Urinary bladder (tissue), 4 donors: ENCODE results near the gene LRRC18. TPM values are rescaled to one million over a fixed set of nuclear protein-coding genes. Genes with fewer than 3 reads are reported as not detected.

ENCODE experiments used
- DNase-seq: peaks from one replicate; pipeline ENCODE4 v3.0.0-alpha.2; 2015; ENCODE audit errors: extremely low spot score
- H3K27ac ChIP-seq: one replicate; pipeline ENCODE4 v1.5.1; 2013; ENCODE audit warnings: low read depth, mild to moderate bottlenecking, moderate library complexity
- H3K36me3 ChIP-seq: one replicate; pipeline ENCODE4 v1.6.1; 2013; ENCODE audit warnings: mild to moderate bottlenecking, moderate library complexity; ENCODE audit not compliant: insufficient read depth
- H3K4me1 ChIP-seq: one replicate; pipeline ENCODE4 v1.6.1; 2013; ENCODE audit warnings: mild to moderate bottlenecking, moderate library complexity; ENCODE audit not compliant: insufficient read depth
- H3K4me3 ChIP-seq: one replicate; pipeline ENCODE4 v1.5.1; 2013; ENCODE audit warnings: low read depth, low read length
- WGBS: extraction: QIAGEN DNeasy Blood & Tissue Kit; methylation state at CpG from one replicate; pipeline ENCODE4 v1.1.7; 2013; 5-methylcytosine and 5-hydroxymethylcytosine counted together
- polyA plus RNA-seq: library from polyadenylated mRNA; stranded (reverse); fragments of 200-250 nt; gene quantifications from one replicate; pipeline ENCODE4 v1.2.3, GENCODE V29; 2013
- total RNA-seq: library from RNA; depleted of rRNA; stranded (reverse); fragments of >200 nt; gene quantifications from one replicate; pipeline ENCODE4 v1.2.3, GENCODE V29; 2014
- donor health status: healthy with polysubstance abuse.
- donor health status: healthy.

Gene LRRC18
- total and polyA plus RNA-seq, 2 donors = 0.32 to 0.47 TPM

- Histone ChIP-seq H3K27ac (no peak overlapping the region), H3K36me3 (no peaks in the 10 kb centered on the region), H3K4me3 (no peak overlapping the region), H3K4me1 (no peaks in the 10 kb centered on the region)
- no peak for DNase-seq
- 75% methylated on average over 1 of the region's 1 CpG for whole genome bisulfite sequencing
These were observed 19.1 kb upstream of the LRRC18 start for GRCh38 chr10:48958598-48959190.

GRCh38 chr10:48957361-48958151 lies 17.9 kb upstream of the LRRC18 start:
- no peak for DNase-seq
- WGBS = 93% methylated on average over 16 of the region's 16 CpGs
- no peak overlapping the region for H3K4me3 ChIP-seq
- no peaks in the 10 kb centered on the region for H3K36me3 ChIP-seq
- H3K27ac ChIP-seq = no peak overlapping the region
- H3K4me1 ChIP-seq = no peaks in the 10 kb centered on the region

- H3K4me1 ChIP-seq = no peaks in the 10 kb centered on the region
- 86% methylated on average over 7 of the region's 7 CpGs for WGBS
- no peaks in the 10 kb centered on the region for H3K36me3 ChIP-seq
- no peak for DNase-seq
- no peak overlapping the region for H3K27ac ChIP-seq
- no peak overlapping the region for H3K4me3 ChIP-seq
These were observed 12.1 kb upstream of the LRRC18 start for GRCh38 chr10:48951707-48952106.

GRCh38 chr10:48948470-48949037 lies 8.9 kb upstream of the LRRC18 start:
- Histone ChIP-seq H3K4me1 (no peaks in the 10 kb centered on the region), H3K27ac (no peak overlapping the region), H3K4me3 (no peak overlapping the region), H3K36me3 (no peaks in the 10 kb centered on the region)
- no peak for DNase-seq
- 86% methylated on average over 2 of the region's 2 CpGs for WGBS

GRCh38 chr10:48947690-48948469 lies 8.2 kb upstream of the LRRC18 start:
- Histone ChIP-seq H3K36me3 (no peaks in the 10 kb centered on the region), H3K4me1 (no peaks in the 10 kb centered on the region), H3K27ac (no peak overlapping the region), H3K4me3 (no peak overlapping the region)
- WGBS = 69% methylated on average over 10 of the region's 10 CpGs
- no peak for DNase-seq

- H3K4me3 ChIP-seq = no peak overlapping the region
- no peak for DNase-seq
- no peaks in the 10 kb centered on the region for H3K36me3 ChIP-seq
- 80% methylated on average over 12 of the region's 12 CpGs for WGBS
- no peaks in the 10 kb centered on the region for H3K4me1 ChIP-seq
- no peak overlapping the region for H3K27ac ChIP-seq
These were observed 7.4 kb upstream of the LRRC18 start for GRCh38 chr10:48946891-48947500.

GRCh38 chr10:48946332-48946731 lies 6.7 kb upstream of the LRRC18 start:
- 86% methylated on average over 5 of the region's 5 CpGs for WGBS
- H3K4me1 ChIP-seq = no peaks in the 10 kb centered on the region
- no peak for DNase-seq

GRCh38 chr10:48945441-48946130 lies 5.9 kb upstream of the LRRC18 start:
- no peak for DNase-seq
- WGBS = 63% methylated on average over 6 of the region's 6 CpGs
- Histone ChIP-seq H3K36me3 (no peaks in the 10 kb centered on the region), H3K4me3 (no peak overlapping the region), H3K27ac (no peak overlapping the region), H3K4me1 (no peaks in the 10 kb centered on the region)

More at GRCh38 chr10:48946332-48946731, 6.7 kb upstream of the LRRC18 start:
- no peaks in the 10 kb centered on the region for H3K36me3 ChIP-seq
- no peak overlapping the region for H3K27ac ChIP-seq
- H3K4me3 ChIP-seq = no peak overlapping the region

- H3K4me3 ChIP-seq = no peak overlapping the region
- no peak for DNase-seq
- H3K27ac ChIP-seq = no peak overlapping the region
- 93% methylated on average over 3 of the region's 3 CpGs for WGBS
- H3K4me1 ChIP-seq = no peaks in the 10 kb centered on the region
- no peaks in the 10 kb centered on the region for H3K36me3 ChIP-seq
These were observed 4.5 kb upstream of the LRRC18 start for GRCh38 chr10:48944171-48944570.

- no peaks in the 10 kb centered on the region for H3K36me3 ChIP-seq
- H3K27ac ChIP-seq = no peak overlapping the region
- H3K4me3 ChIP-seq = no peak overlapping the region
- DNase-seq = no peak
- no peaks in the 10 kb centered on the region for H3K4me1 ChIP-seq
- WGBS = 94% methylated on average over 10 of the region's 10 CpGs
These were observed 3.5 kb upstream of the LRRC18 start for GRCh38 chr10:48943096-48943495.

GRCh38 chr10:48941427-48942075 lies 1.9 kb upstream of the LRRC18 start:
- H3K27ac ChIP-seq = no peak overlapping the region
- DNase-seq = no peak
- no peak overlapping the region for H3K4me3 ChIP-seq
- H3K4me1 ChIP-seq = no peaks in the 10 kb centered on the region
- H3K36me3 ChIP-seq = no peaks in the 10 kb centered on the region
- WGBS = 87% methylated on average over 10 of the region's 10 CpGs

GRCh38 chr10:48940958-48941357 lies 1.3 kb upstream of the LRRC18 start:
- H3K4me3 ChIP-seq = no peak overlapping the region
- DNase-seq = no peak
- no peak overlapping the region for H3K27ac ChIP-seq
- H3K4me1 ChIP-seq = no peaks in the 10 kb centered on the region
- WGBS = 75% methylated on average over 7 of the region's 7 CpGs
- no peaks in the 10 kb centered on the region for H3K36me3 ChIP-seq
